GM23338 (cell line): ENCODE results near the gene RPS2.

Experiments
- CREB1 ChIP-seq: fragments of 250-450 bp; sonication (Bioruptor Pico); IDR thresholded peaks from 2 replicates; pipeline ENCODE4 v1.5.0; 2020; ENCODE audit warnings: low read depth, mild to moderate bottlenecking, moderate library complexity
- CTCF ChIP-seq, 2 experiments: fragments of 200-600 bp in 1 of 2; sonication (generic) in 1 of 2; conservative IDR thresholded peaks; 2 replicates each; pipeline versions ENCODE4 v1.5.1 to v1.6.1; 2016 to 2017; ENCODE audit warnings: antibody characterized with exemption in 2 of 2, low read depth in 2 of 2, mild to moderate bottlenecking in 2 of 2, moderate library complexity in 1 of 2
- EZH2 ChIP-seq: fragments of 200-600 bp; sonication (generic); IDR thresholded peaks from one replicate; pipeline ENCODE4 v1.8.0; 2017; ENCODE audit warnings: antibody characterized with exemption, mild to moderate bottlenecking, low read depth; ENCODE audit not compliant: unreplicated experiment
- EZH2phosphoT487 ChIP-seq: fragments of 200-600 bp; sonication (generic); IDR thresholded peaks from one replicate; pipeline ENCODE4 v1.8.1; 2018; ENCODE audit warnings: antibody characterized with exemption; ENCODE audit not compliant: unreplicated experiment
- NANOG ChIP-seq: IDR thresholded peaks from 2 replicates; pipeline ENCODE4 v1.6.1; 2016; ENCODE audit warnings: antibody characterized with exemption, borderline replicate concordance
- POLR2AphosphoS5 ChIP-seq: IDR thresholded peaks from 2 replicates; pipeline ENCODE4 v1.6.1; 2016; ENCODE audit warnings: antibody characterized with exemption, low read depth
- REST ChIP-seq: IDR thresholded peaks from one replicate; pipeline ENCODE4 v1.6.1; 2018; ENCODE audit warnings: antibody characterized with exemption; ENCODE audit not compliant: unreplicated experiment
- ZNF331 ChIP-seq: fragments of 250-450 bp; sonication (Bioruptor Pico); IDR thresholded peaks from 2 replicates; pipeline ENCODE4 v1.5.0; 2020; ENCODE audit warnings: low read depth, mild to moderate bottlenecking, moderate library complexity

- no peak for TF ChIP-seq EZH2phosphoT487
- no peak for TF ChIP-seq CTCF (conservative IDR thresholded peaks at IDR 0.05; ENCODE audit: low read depth in 2 of 2)
- TF ChIP-seq REST: no peak
- no peak for TF ChIP-seq POLR2AphosphoS5
- TF ChIP-seq EZH2: no peak
- TF ChIP-seq CREB1 (CRISPR knock-in tag): no peak
- TF ChIP-seq NANOG: no peak
- no peak for TF ChIP-seq ZNF331
Observed at GRCh38 chr16:1953734-1954133, 10.9 kb downstream of the RPS2 start.
